H1 (cell line): ENCODE data around the gene CLEC18B. TPM values are rescaled to one million over a fixed set of nuclear protein-coding genes. Genes with fewer than 3 reads are reported as not detected.
"Not testable (repeated sequence)": the region's sequence is repeated elsewhere in the genome, so short reads cannot be mapped to it uniquely, and the experiment has no call there.

Experiments
- CTCF ChIA-PET: fragments of 300-600 bp; sonication (Branson Sonifier 250); formaldehyde crosslinking; loops from one replicate; lab custom pipeline; 2021; ENCODE audit not compliant: partially characterized antibody; lab: Charles Lee
- POLR2A ChIA-PET: fragments of 300-600 bp; sonication (Branson Sonifier 250); formaldehyde crosslinking; loops from one replicate; lab custom pipeline; 2021; ENCODE audit warnings: inconsistent platforms; ENCODE audit not compliant: partially characterized antibody; lab: Charles Lee
- DNase-seq, 2 experiments: peaks; one replicate each; pipeline versions ENCODE4 v3.0.0 to v3.0.0-alpha.2; 2010 to 2022; ENCODE audit warnings: low spot score in 2 of 2, low read depth in 1 of 2, mixed read lengths in 1 of 2
- FAIRE-seq: peaks from 2 replicates; lab custom pipeline; 2011; peaks lifted over from hg19 to GRCh38; lab: Jason Lieb, UNC
- H2AFZ ChIP-seq: 2 replicates; pipeline ENCODE4 v1.8.1; 2012; ENCODE audit warnings: low read length, inconsistent platforms
- H2AK5ac ChIP-seq: 2 replicates; pipeline ENCODE4 v1.6.1; 2013; ENCODE audit warnings: low read depth, low read length
- H2BK120ac ChIP-seq: replicated peaks from 2 replicates; pipeline ENCODE3; 2013; ENCODE audit warnings: low read depth, low read length, inconsistent platforms
- H2BK12ac ChIP-seq: 2 replicates; pipeline ENCODE4 v1.6.1; 2013; ENCODE audit warnings: low read depth, low read length
- H2BK15ac ChIP-seq: 2 replicates; pipeline ENCODE4 v1.6.1; 2013; ENCODE audit warnings: low read length
- H2BK20ac ChIP-seq: 2 replicates; pipeline ENCODE4 v1.6.1; 2013; ENCODE audit warnings: low read length
- H2BK5ac ChIP-seq: 2 replicates; pipeline ENCODE4 v1.6.1; 2013; ENCODE audit warnings: low read depth, low read length
- H3K14ac ChIP-seq: 2 replicates; pipeline ENCODE4 v1.6.1; 2013; ENCODE audit warnings: inconsistent platforms; ENCODE audit not compliant: insufficient read length
- H3K18ac ChIP-seq: 2 replicates; pipeline ENCODE4 v1.6.1; 2013; ENCODE audit warnings: low read length; ENCODE audit errors: extremely low read depth
- H3K23ac ChIP-seq: 2 replicates; pipeline ENCODE4 v1.6.1; 2013; ENCODE audit warnings: inconsistent platforms; ENCODE audit not compliant: insufficient read length
- H3K23me2 ChIP-seq: 2 replicates; pipeline ENCODE4 v1.6.1; 2013; ENCODE audit warnings: low read depth, low read length
- H3K27ac ChIP-seq: 2 replicates; pipeline ENCODE4 v1.6.1; 2011; ENCODE audit warnings: low read depth, low read length, inconsistent platforms
- H3K27me3 ChIP-seq, 4 experiments: replicated peaks in 1 of 4; 1 replicate in 1 of 4; 2 replicates in 3 of 4; pipeline versions ENCODE4 v1.6.1 to v1.8.1; 2011 to 2013; ENCODE audit warnings: low read length in 3 of 4, mild to moderate bottlenecking in 3 of 4, inconsistent platforms in 2 of 4, mixed read lengths in 2 of 4, moderate library complexity in 1 of 4; ENCODE audit not compliant: control insufficient read depth in 3 of 4, insufficient read depth in 3 of 4; ENCODE audit errors: extremely low read depth in 1 of 4
- H3K36me3 ChIP-seq, 4 experiments: 2 replicates each; pipeline versions ENCODE4 v1.6.1 to v1.8.1; 2011 to 2013; ENCODE audit warnings: mild to moderate bottlenecking in 4 of 4, low read length in 3 of 4, moderate library complexity in 2 of 4, control low read depth in 1 of 4, inconsistent platforms in 1 of 4; ENCODE audit not compliant: insufficient read depth in 4 of 4, control insufficient read depth in 2 of 4
- H3K4ac ChIP-seq: replicated peaks from 2 replicates; pipeline ENCODE3; 2013; ENCODE audit warnings: low read length, low read depth, mixed read lengths, inconsistent platforms; ENCODE audit not compliant: insufficient read length
- H3K4me1 ChIP-seq, 4 experiments: replicated peaks in 1 of 4; 1 replicate in 1 of 4; 2 replicates in 3 of 4; pipeline versions ENCODE4 v1.6.1 to v1.8.1; 2011 to 2013; ENCODE audit warnings: low read length in 3 of 4, inconsistent platforms in 2 of 4, mixed read lengths in 1 of 4; ENCODE audit not compliant: insufficient read depth in 4 of 4, control insufficient read depth in 3 of 4
- H3K4me2 ChIP-seq, 2 experiments: 2 replicates each; pipeline versions ENCODE4 v1.6.1 to v1.8.1; 2011 to 2013; ENCODE audit warnings: low read depth in 2 of 2, low read length in 2 of 2, control low read depth in 1 of 2, inconsistent platforms in 1 of 2, mild to moderate bottlenecking in 1 of 2; ENCODE audit not compliant: insufficient read depth in 1 of 2
- H3K4me3 ChIP-seq, 4 experiments: fragments of 200-600, 300-600 bp in 1 of 4; sonication (generic), shearing (Covaris generic), sonication (Bioruptor Twin) in 1 of 4; 2 replicates each; pipeline versions ENCODE4 v1.5.1 to v1.8.1; 2011 to 2016; ENCODE audit warnings: low read length in 4 of 4, low read depth in 3 of 4, control low read depth in 2 of 4, inconsistent platforms in 2 of 4, mild to moderate bottlenecking in 2 of 4, mixed read lengths in 1 of 4, moderate library complexity in 1 of 4; ENCODE audit not compliant: insufficient read depth in 2 of 4; ENCODE audit errors: extremely low read depth in 1 of 4
- H3K56ac ChIP-seq: replicated peaks from 2 replicates; pipeline ENCODE3; 2013; ENCODE audit warnings: low read depth, mild to moderate bottlenecking, mixed read lengths, low read length, inconsistent platforms; ENCODE audit not compliant: insufficient read length
- H3K79me1 ChIP-seq: 2 replicates; pipeline ENCODE4 v1.6.1; 2013; ENCODE audit warnings: low read depth, low read length, control low read depth
- H3K79me2 ChIP-seq, 2 experiments: 2 replicates each; pipeline versions ENCODE4 v1.6.1 to v1.8.1; 2012 to 2013; ENCODE audit warnings: low read length in 2 of 2, mild to moderate bottlenecking in 2 of 2, inconsistent platforms in 1 of 2; ENCODE audit not compliant: insufficient read depth in 2 of 2, control insufficient read depth in 1 of 2
- H3K9ac ChIP-seq, 4 experiments: replicated peaks in 1 of 4; 1 replicate in 1 of 4; 2 replicates in 3 of 4; pipeline versions ENCODE4 v1.6.1 to v1.8.1; 2011 to 2013; ENCODE audit warnings: low read depth in 3 of 4, low read length in 3 of 4, control low read depth in 2 of 4, mild to moderate bottlenecking in 2 of 4, moderate library complexity in 2 of 4, inconsistent platforms in 1 of 4; ENCODE audit errors: extremely low read depth in 1 of 4
- H3K9me3 ChIP-seq, 2 experiments: 2 replicates each; pipeline versions ENCODE4 v1.6.1 to v1.8.1; 2012 to 2013; ENCODE audit warnings: mild to moderate bottlenecking in 2 of 2, moderate library complexity in 2 of 2, control low read depth in 1 of 2, inconsistent platforms in 1 of 2, low read depth in 1 of 2, low read length in 1 of 2, mixed read lengths in 1 of 2; ENCODE audit not compliant: insufficient read depth in 2 of 2
- H4K20me1 ChIP-seq, 2 experiments: replicated peaks in 1 of 2; 2 replicates each; pipeline versions ENCODE3 to v1.8.1; 2011 to 2013; ENCODE audit warnings: inconsistent platforms in 2 of 2, low read length in 2 of 2, mild to moderate bottlenecking in 1 of 2; ENCODE audit not compliant: insufficient read depth in 2 of 2, control insufficient read depth in 1 of 2
- H4K5ac ChIP-seq: 2 replicates; pipeline ENCODE4 v1.6.1; 2013; ENCODE audit warnings: low read length, low read depth, mixed read lengths, inconsistent platforms; ENCODE audit not compliant: insufficient read length
- H4K8ac ChIP-seq: 2 replicates; pipeline ENCODE4 v1.8.0; 2013; ENCODE audit warnings: mild to moderate bottlenecking, moderate library complexity, low read length, inconsistent platforms; ENCODE audit not compliant: insufficient read depth; ENCODE audit errors: extremely low read depth
- H4K91ac ChIP-seq: replicated peaks from 2 replicates; pipeline ENCODE3; 2013; ENCODE audit warnings: low read length, mixed read lengths, inconsistent platforms; ENCODE audit not compliant: insufficient read length
- WGBS, 2 experiments: shearing (Covaris generic) in 1 of 2; methylation state at CpG; one replicate each; pipeline versions ENCODE4 v1.1.6 to v1.1.7; 2013 to 2015; ENCODE audit warnings: low lambda C conversion rate in 2 of 2, mixed read lengths in 2 of 2, inconsistent platforms in 1 of 2, low coverage in 1 of 2, missing lambda C conversion rate in 1 of 2; ENCODE audit not compliant: insufficient replicate concordance in 2 of 2, insufficient coverage in 1 of 2, insufficient read length in 1 of 2; ENCODE audit errors: extremely low coverage in 1 of 2, missing lambda C conversion rate in 1 of 2; 5-methylcytosine and 5-hydroxymethylcytosine counted together
- polyA plus RNA-seq, 7 experiments: library from polyadenylated mRNA; depleted of rRNA in 3 of 7; stranded (reverse) in 5 of 7; unstranded in 2 of 7; fragments of >200 nt in 5 of 7; fragments of 200-250 nt in 2 of 7; gene quantifications; 1 replicate in 5 of 7; 2 replicates in 1 of 7; 4 replicates in 1 of 7; pipeline versions ENCODE4 v1.2.1 to v1.2.3, GENCODE V29; 2011 to 2013; ENCODE audit warnings: missing spikeins in 2 of 7, mixed read lengths in 2 of 7
- total RNA-seq: library from RNA; stranded (reverse); fragmentation: NEBNext Ultra II Directional; extraction: Animal tissue kit (Norgen Biotek cat#: 25700); gene quantifications from 2 replicates; pipeline ENCODE4 v1.2.1, GENCODE V29; 2021

Gene CLEC18B
- total and polyA plus RNA-seq, 2 of the 8 experiments (the other 6 are each of a cell fraction or from before 2014, with no cell fraction given), result 0.11 TPM; not detected in 1

DNA sequence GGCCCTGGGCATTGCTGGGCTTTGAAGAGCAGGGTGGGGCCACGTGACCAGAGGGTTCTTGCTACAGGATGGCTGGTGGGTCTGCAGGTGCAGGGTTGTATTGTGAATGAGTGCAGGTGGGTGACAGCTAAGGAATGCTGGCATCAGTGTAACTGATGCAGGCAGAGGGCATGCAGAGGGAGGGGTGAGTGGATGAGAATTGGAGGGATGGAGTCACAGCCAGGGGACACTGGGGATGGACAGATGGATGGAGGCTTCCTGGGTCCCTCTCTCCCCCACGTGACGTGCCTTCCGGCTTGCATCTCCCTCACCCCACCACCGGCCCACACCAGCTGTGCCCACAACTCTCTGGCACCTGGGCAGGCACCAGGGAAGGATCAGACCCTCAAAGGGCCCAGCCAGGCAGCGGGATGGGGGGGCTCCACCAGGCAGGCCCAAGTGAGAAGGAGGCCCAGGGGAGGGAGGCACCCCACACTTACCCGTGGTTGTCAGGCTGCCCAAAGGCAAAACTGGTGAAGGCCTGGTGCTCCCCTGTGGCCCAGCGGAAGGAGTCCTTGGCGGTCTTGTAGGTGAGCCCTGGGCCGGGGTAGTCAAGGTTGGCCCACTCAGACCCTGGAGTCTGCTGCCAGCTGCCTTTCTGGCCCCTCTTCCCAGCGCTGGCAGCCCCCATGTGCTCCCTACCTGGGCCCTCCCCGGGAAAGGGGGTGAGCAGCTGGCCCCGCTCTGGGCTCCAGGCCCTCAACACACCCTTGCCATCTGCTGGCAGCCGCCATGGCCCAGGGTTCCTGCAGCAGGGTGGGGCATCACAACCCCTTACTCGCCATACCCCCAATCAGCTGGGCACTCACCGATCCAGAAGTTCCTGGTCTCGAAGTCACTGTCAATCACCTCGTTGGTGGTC lies 11.0 kb downstream of the CLEC18B start:
- H3K23me2 ChIP-seq, H3K56ac ChIP-seq, H2BK12ac ChIP-seq, H3K23ac ChIP-seq, H2AFZ ChIP-seq, H2BK120ac ChIP-seq, H4K91ac ChIP-seq, H3K36me3 ChIP-seq, H2BK15ac ChIP-seq, H2AK5ac ChIP-seq, CTCF ChIA-PET, H2BK5ac ChIP-seq, H3K4me1 ChIP-seq, H2BK20ac ChIP-seq, H3K18ac ChIP-seq, H3K14ac ChIP-seq, DNase-seq, H3K79me1 ChIP-seq, FAIRE-seq, H3K27me3 ChIP-seq, H3K4ac ChIP-seq, POLR2A ChIA-PET, H3K4me3 ChIP-seq, H4K8ac ChIP-seq, H3K79me2 ChIP-seq, H3K27ac ChIP-seq, H4K5ac ChIP-seq, H4K20me1 ChIP-seq, H3K4me2 ChIP-seq, H3K9me3 ChIP-seq, H3K9ac ChIP-seq: not testable (repeated sequence)
- 92% methylated on average over 2 of the region's 18 CpGs; no CpG with 5 or more reads in 1 of the 2 experiments for WGBS, 2 experiments
